ENCODE measurements around the gene CDC20.

- TF ChIP-seq POLR2AphosphoS5 (IDR thresholded peaks at IDR 0.05; ENCODE audit: low read depth, low read length) = no peak
- TF ChIP-seq FOXP2 (optimal IDR thresholded peaks at IDR 0.05; ENCODE audit: borderline replicate concordance, extremely low read depth, extremely low read length, insufficient read depth) = no peak
- TF ChIP-seq TAF1 (IDR thresholded peaks at IDR 0.05; ENCODE audit: borderline replicate concordance, insufficient read depth, low read length) = no peak
Measured at GRCh38 chr1:43396059-43396458, 37.3 kb downstream of the CDC20 start.
